IMR-90 (cell line): ENCODE results near the gene ARMC6. TPM values are rescaled to one million over a fixed set of nuclear protein-coding genes. Genes with fewer than 3 reads are reported as not detected.

ENCODE experiments used
- ATAC-seq: fragments of 200-7000 bp; cut with Tn5 transposase; 2 replicates; pipeline ENCODE4 v1.9.1; 2020; ENCODE audit warnings: low read depth, mild to moderate bottlenecking, moderate library complexity
- BruUV-seq: library from RNA; stranded (reverse); fragments of 400-500 nt; replicated peaks from 2 replicates; lab custom pipeline; 2021; lab: Mats Ljungman, UMichigan
- CTCF ChIA-PET: fragments of 300-600 bp; formaldehyde crosslinking; extraction: SDS; loops from one replicate; lab custom pipeline; 2021; ENCODE audit warnings: antibody characterized with exemption; lab: Yijun Ruan, JAX
- POLR2A ChIA-PET: fragments of 300-600 bp; sonication (Branson Sonifier 250); formaldehyde crosslinking; loops from one replicate; lab custom pipeline; 2022; ENCODE audit warnings: antibody characterized with exemption; ENCODE audit not compliant: unreplicated experiment; lab: Charles Lee
- DNase-seq: peaks from one replicate; pipeline ENCODE4 v3.0.0; 2013
- H2AFZ ChIP-seq: replicated peaks from 2 replicates; pipeline ENCODE3; 2013; ENCODE audit warnings: low read length, mild to moderate bottlenecking; ENCODE audit not compliant: poor library complexity
- H2AK5ac ChIP-seq: 2 replicates; pipeline ENCODE4 v1.6.1; 2013; ENCODE audit warnings: low read depth, low read length, inconsistent platforms
- H2AK9ac ChIP-seq: replicated peaks from 2 replicates; pipeline ENCODE3; 2013; ENCODE audit warnings: mild to moderate bottlenecking, low read depth, low read length, moderate library complexity; ENCODE audit not compliant: poor library complexity
- H2BK120ac ChIP-seq: 2 replicates; pipeline ENCODE4 v1.6.1; 2013; ENCODE audit warnings: low read depth, low read length, inconsistent platforms
- H2BK15ac ChIP-seq: 3 replicates; pipeline ENCODE4 v1.6.1; 2013; ENCODE audit warnings: low read depth, low read length, inconsistent platforms
- H2BK20ac ChIP-seq: 2 replicates; pipeline ENCODE4 v1.6.1; 2013; ENCODE audit warnings: low read depth, mild to moderate bottlenecking, inconsistent platforms, low read length, moderate library complexity
- H2BK5ac ChIP-seq: 2 replicates; pipeline ENCODE4 v1.6.1; 2013; ENCODE audit warnings: mild to moderate bottlenecking, low read depth, low read length, inconsistent platforms; ENCODE audit not compliant: poor library complexity, severe bottlenecking
- H3K14ac ChIP-seq: replicated peaks from 2 replicates; pipeline ENCODE4 v1.6.1; 2013; ENCODE audit warnings: low read depth, low read length, inconsistent platforms
- H3K18ac ChIP-seq: 2 replicates; pipeline ENCODE4 v1.6.1; 2013; ENCODE audit warnings: low read depth, low read length, control low read depth
- H3K23ac ChIP-seq: 2 replicates; pipeline ENCODE4 v1.6.1; 2013; ENCODE audit warnings: low read depth, low read length, inconsistent platforms
- H3K27ac ChIP-seq: 2 replicates; pipeline ENCODE4 v1.5.1; 2013; ENCODE audit warnings: mild to moderate bottlenecking, control low read depth, low read length; ENCODE audit not compliant: insufficient read depth
- H3K27me3 ChIP-seq: 2 replicates; pipeline ENCODE4 v1.6.1; 2013; ENCODE audit warnings: low read length; ENCODE audit not compliant: control insufficient read depth, insufficient read depth
- H3K36me3 ChIP-seq: 2 replicates; pipeline ENCODE4 v1.6.1; 2013; ENCODE audit warnings: low read length, mixed read lengths; ENCODE audit not compliant: control insufficient read depth, insufficient read depth
- H3K4ac ChIP-seq: 2 replicates; pipeline ENCODE4 v1.6.1; 2013; ENCODE audit warnings: low read depth, low read length, inconsistent platforms
- H3K4me1 ChIP-seq: 2 replicates; pipeline ENCODE4 v1.6.1; 2013; ENCODE audit warnings: low read length, mixed read lengths; ENCODE audit not compliant: control insufficient read depth, insufficient read depth
- H3K4me2 ChIP-seq: 2 replicates; pipeline ENCODE4 v1.6.1; 2013; ENCODE audit warnings: low read depth, mild to moderate bottlenecking, control low read depth, low read length, moderate library complexity
- H3K4me3 ChIP-seq: 2 replicates; pipeline ENCODE4 v1.5.1; 2013; ENCODE audit warnings: low read depth, mild to moderate bottlenecking, control low read depth, low read length, moderate library complexity; ENCODE audit not compliant: insufficient read depth
- H3K56ac ChIP-seq: 2 replicates; pipeline ENCODE4 v1.6.1; 2013; ENCODE audit warnings: low read length, inconsistent platforms; ENCODE audit not compliant: insufficient read depth; ENCODE audit errors: extremely low read depth
- H3K79me1 ChIP-seq, 2 experiments: 2 replicates each; pipeline ENCODE4 v1.6.1; 2013; ENCODE audit warnings: low read length in 2 of 2, inconsistent platforms in 1 of 2, low read depth in 1 of 2
- H3K9ac ChIP-seq: 2 replicates; pipeline ENCODE4 v1.6.1; 2013; ENCODE audit warnings: low read depth, low read length, control low read depth
- H3K9me1 ChIP-seq: 2 replicates; pipeline ENCODE4 v1.6.1; 2013; ENCODE audit warnings: low read length, inconsistent platforms; ENCODE audit not compliant: insufficient read depth
- H3K9me3 ChIP-seq: 2 replicates; pipeline ENCODE4 v1.6.1; 2013; ENCODE audit warnings: low read length; ENCODE audit not compliant: control insufficient read depth, insufficient read depth
- H4K20me1 ChIP-seq: 2 replicates; pipeline ENCODE4 v1.6.1; 2013; ENCODE audit warnings: low read length, inconsistent platforms; ENCODE audit not compliant: insufficient read depth
- H4K5ac ChIP-seq: 2 replicates; pipeline ENCODE4 v1.6.1; 2013; ENCODE audit warnings: mild to moderate bottlenecking, low read depth, low read length, control low read depth
- H4K8ac ChIP-seq, 2 experiments: 2 replicates each; pipeline ENCODE4 v1.6.1; 2013; ENCODE audit warnings: low read depth in 2 of 2, low read length in 2 of 2, control low read depth in 1 of 2, inconsistent platforms in 1 of 2
- H4K91ac ChIP-seq: 2 replicates; pipeline ENCODE4 v1.6.1; 2013; ENCODE audit warnings: low read depth, low read length, inconsistent platforms; ENCODE audit not compliant: insufficient read depth
- BHLHE40 ChIP-seq: fragments of 150-350 bp; IDR thresholded peaks from 2 replicates; pipeline ENCODE4 v1.6.1; 2016; ENCODE audit warnings: mild to moderate bottlenecking, low read depth, low read length
- CEBPB ChIP-seq: IDR thresholded peaks from 2 replicates; pipeline ENCODE4 v1.6.1; 2012; ENCODE audit warnings: low read depth, low read length, improper control_type of control experiment
- ELK1 ChIP-seq: fragments of 150-350 bp; IDR thresholded peaks from 2 replicates; pipeline ENCODE4 v1.6.1; 2016; ENCODE audit warnings: low read depth, mild to moderate bottlenecking, low read length, moderate library complexity, borderline replicate concordance
- FOS ChIP-seq: fragments of 150-350 bp; IDR thresholded peaks from 2 replicates; pipeline ENCODE4 v1.6.1; 2016; ENCODE audit warnings: low read depth, low read length
- MAFK ChIP-seq: IDR thresholded peaks from 2 replicates; pipeline ENCODE4 v1.6.1; 2012; ENCODE audit warnings: low read depth, low read length, improper control_type of control experiment
- NFE2L2 ChIP-seq: fragments of 150-350 bp; IDR thresholded peaks from 2 replicates; pipeline ENCODE4 v1.6.1; 2016; ENCODE audit warnings: low read depth, mild to moderate bottlenecking, low read length
- RCOR1 ChIP-seq: IDR thresholded peaks from 2 replicates; pipeline ENCODE4 v1.6.1; 2012; ENCODE audit warnings: mild to moderate bottlenecking, low read length, improper control_type of control experiment; ENCODE audit not compliant: insufficient replicate concordance
- RFX5 ChIP-seq: IDR thresholded peaks from 2 replicates; pipeline ENCODE4 v1.8.0; 2012; ENCODE audit warnings: low read depth, mild to moderate bottlenecking, low read length, moderate library complexity
- SMC3 ChIP-seq: fragments of 150-350 bp; IDR thresholded peaks from 2 replicates; pipeline ENCODE4 v1.6.1; 2016; ENCODE audit warnings: low read depth, mild to moderate bottlenecking, antibody characterized with exemption, low read length, moderate library complexity
- WGBS, 2 experiments: methylation state at CpG; one replicate each; pipeline versions ENCODE4 v1.1.5 to v1.1.7; 2013; ENCODE audit warnings: missing lambda C conversion rate in 2 of 2; ENCODE audit not compliant: insufficient read length in 1 of 2; ENCODE audit errors: extremely low coverage in 2 of 2; 5-methylcytosine and 5-hydroxymethylcytosine counted together
- dilution Hi-C: fragments of 300-500 bp; cut with HindIII; formaldehyde crosslinking; loops from one replicate; pipeline ENCODE4 v1.14.3; 2018; ENCODE audit warnings: low sequenced_read_pairs; ENCODE audit not compliant: unreplicated experiment
- in situ Hi-C: fragments of 300-500 bp; cut with MboI; formaldehyde crosslinking; loops from 3 replicates; pipeline ENCODE4 v1.14.3; 2019; ENCODE audit warnings: low sequenced_read_pairs, inconsistent platforms, mixed read lengths
- intact Hi-C: fragments of 100-400 bp; cut with micrococcal nuclease; formaldehyde crosslinking; loops from 2 replicates; pipeline ENCODE4 v1.10.0; 2022
- polyA plus RNA-seq, 3 experiments: library from polyadenylated mRNA; depleted of rRNA; stranded (reverse); fragments of >200 nt; gene quantifications; 2 replicates each; pipeline ENCODE4 v1.2.3, GENCODE V29; 2012; ENCODE audit warnings: low replicate concordance in 1 of 3
- total RNA-seq: library from RNA; depleted of rRNA; stranded (reverse); fragments of >200 nt; gene quantifications from 2 replicates; pipeline ENCODE4 v1.2.3, GENCODE V29; 2012

ARMC6 gene
- total and polyA plus RNA-seq, 2 of the 4 experiments (the other 2 are of a cell fraction): 41.5 to 52.7 TPM

GRCh38 chr19:19021115-19021514, 12.3 kb upstream of the ARMC6 start:
- Histone ChIP-seq H2BK20ac (no peak overlapping the region), H3K9ac (peak overlapping the region; percentile 68), H4K20me1 (peaks cover 50% of the 10 kb centered on the region), H2AFZ (no peak overlapping the region), H4K5ac (no peak overlapping the region; the same call in 1 of the 2 replicates), H3K23ac (peak overlapping the region; percentile 47; the same call in 1 of the 2 replicates), H3K27me3 (no peaks in the 10 kb centered on the region), H3K4me2 (peak overlapping the region; percentile 73; the same call in 1 of the 2 replicates), H3K18ac (peak overlapping the region; percentile 48; the same call in 1 of the 2 replicates), H3K36me3 (peaks cover 53% of the 10 kb centered on the region), H2AK9ac (no peak overlapping the region), H3K56ac (no peak overlapping the region), H3K27ac (peak overlapping the region; percentile 60), H3K9me1 (no peaks in the 10 kb centered on the region), H3K14ac (no peak overlapping the region; the same call in 1 of the 2 replicates), H2BK15ac (no peak overlapping the region), H2AK5ac (no peak overlapping the region; the same call in 1 of the 2 replicates), H4K91ac (no peak overlapping the region), H2BK120ac (no peak overlapping the region), H4K8ac (0 out of 4 replicates have a peak overlapping the region, but pooled peaks of 1 of the 2 experiments have one; percentile 44), H3K4me1 (peaks cover 3% of the 10 kb centered on the region), H3K9me3 (no peaks in the 10 kb centered on the region), H3K4ac (peak overlapping the region; percentile 16; the same call in 1 of the 2 replicates), H3K4me3 (no peak overlapping the region; the same call in 1 of the 2 replicates), H3K79me1 (peaks cover 31 to 65% of the 10 kb centered on the region in 2 experiments), H2BK5ac (peak overlapping the region; percentile 85)
- ATAC-seq (peak; percentile 96), DNase-seq (peak; percentile 84)
- ChIA-PET CTCF (no interaction called here), POLR2A (interaction anchor here (0.5 to 0.7 kb wide), 5 partner anchors 9 to 184 kb away, joined by 3 to 13 read pairs (median 7); no protein-coding TSS in a partner anchor)
- no TSS peak for BruUV-seq
- in situ Hi-C loops (no loop called here), intact Hi-C loops (no loop called here), dilution Hi-C loops (no loop called here)
- TF ChIP-seq SMC3 (no peak), RCOR1 (no peak), BHLHE40 (no peak), MAFK (no peak), CEBPB (peak; percentile 65), ELK1 (no peak), FOS (peak; percentile 8; the same call in 1 of the 2 replicates), NFE2L2 (no peak), RFX5 (no peak)
- no CpG with 5 or more reads among the region's 3 CpGs for WGBS, 2 experiments
